ENCODE data around the gene PLA2G4A.

DNA sequence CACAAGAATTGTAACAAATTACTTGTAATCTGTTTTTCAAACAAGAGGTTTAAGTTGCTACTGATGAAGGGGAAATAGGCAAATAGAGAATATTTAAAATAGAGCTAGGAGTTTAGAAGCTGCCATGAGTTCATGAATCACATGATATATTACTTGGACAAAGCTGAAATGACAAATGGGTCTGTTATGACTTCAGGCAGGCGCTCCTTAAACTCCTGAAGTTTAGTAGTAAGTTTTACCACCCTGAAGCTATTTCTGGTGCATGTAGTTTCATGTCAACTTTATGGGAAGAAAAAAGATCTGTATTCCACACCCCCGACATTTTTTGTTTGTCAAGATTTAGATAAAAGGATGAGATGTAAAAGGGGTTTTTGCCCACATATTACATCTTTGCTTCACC lies 58.5 kb downstream of the PLA2G4A start:
- TF ChIP-seq POLR2AphosphoS5 (IDR thresholded peaks at IDR 0.05; ENCODE audit: borderline replicate concordance, low read depth, low read length) (no peak), EZH2 (IDR thresholded peaks at IDR 0.05) (no peak)

Data from SK-N-MC (cell line).